Thymus (tissue), 11 donors: Measurements from ENCODE around the gene APOH. TPM values are rescaled to one million over a fixed set of nuclear protein-coding genes. Genes with fewer than 3 reads are reported as not detected.

Source experiments
- DNase-seq, 9 donors: peaks; one replicate each; pipeline ENCODE4 v3.0.0-alpha.2; 2013; ENCODE audit warnings: low spot score in 9 of 9, low read depth in 6 of 9, missing footprints in 1 of 9
- H3K27ac ChIP-seq, 2 donors: one replicate each; pipeline ENCODE4 v1.5.1; 2013; ENCODE audit warnings: control low read depth in 1 of 2, low read depth in 1 of 2, low read length in 1 of 2, mild to moderate bottlenecking in 1 of 2, moderate library complexity in 1 of 2
- H3K27me3 ChIP-seq, 2 donors: one replicate each; pipeline ENCODE4 v1.5.1; 2013; ENCODE audit warnings: low read length in 1 of 2; ENCODE audit not compliant: control insufficient read depth in 2 of 2, insufficient read depth in 1 of 2
- H3K36me3 ChIP-seq, 2 donors: one replicate each; pipeline ENCODE4 v1.5.1; 2013; ENCODE audit warnings: low read length in 1 of 2, mild to moderate bottlenecking in 1 of 2, moderate library complexity in 1 of 2; ENCODE audit not compliant: control insufficient read depth in 2 of 2, insufficient read depth in 2 of 2
- H3K4me1 ChIP-seq, 2 donors: one replicate each; pipeline ENCODE4 v1.5.1; 2013; ENCODE audit warnings: low read length in 2 of 2; ENCODE audit not compliant: control insufficient read depth in 2 of 2, insufficient read depth in 2 of 2
- H3K4me3 ChIP-seq, 2 donors: one replicate each; pipeline ENCODE4 v1.5.1; 2013; ENCODE audit warnings: low read length in 2 of 2, control low read depth in 1 of 2, mild to moderate bottlenecking in 1 of 2
- H3K9me3 ChIP-seq, 2 donors: one replicate each; pipeline ENCODE4 v1.5.1; 2013; ENCODE audit warnings: low read length in 1 of 2, mild to moderate bottlenecking in 1 of 2; ENCODE audit not compliant: control insufficient read depth in 2 of 2, insufficient read depth in 1 of 2
- WGBS: extraction: QIAGEN DNeasy Blood & Tissue Kit; methylation state at CpG from one replicate; pipeline ENCODE4 v1.1.7; 2013; 5-methylcytosine and 5-hydroxymethylcytosine counted together
- polyA plus RNA-seq: library from polyadenylated mRNA; stranded (reverse); fragments of 200-250 nt; gene quantifications from one replicate; pipeline ENCODE4 v1.2.3, GENCODE V29; 2013
- total RNA-seq: library from RNA; stranded (reverse); fragments of 120-200 nt; gene quantifications from one replicate; pipeline ENCODE4 v1.2.4, GENCODE V29; 2013
- donor health status: healthy.

Gene APOH
- total and polyA plus RNA-seq, 2 donors = 0.18 to 0.33 TPM

DNA sequence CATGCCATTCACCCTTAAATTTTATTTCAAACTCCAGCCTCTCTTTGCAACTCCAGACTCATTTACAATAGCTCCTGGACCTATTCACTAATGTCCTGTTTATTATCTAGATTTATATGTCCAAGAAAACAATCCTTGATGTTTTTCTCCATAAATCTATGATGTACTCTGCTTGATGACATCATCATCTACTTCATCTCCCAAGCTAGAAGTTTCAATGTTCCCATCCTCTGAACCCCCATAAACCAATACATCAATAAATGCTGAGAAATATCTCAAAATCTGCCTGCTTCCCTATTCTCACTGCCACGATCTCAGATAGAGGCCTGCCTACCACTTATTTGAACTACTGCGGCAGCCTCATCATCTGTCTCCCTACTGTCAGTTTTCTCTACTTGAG is 41.5 kb downstream of the APOH start:
- no peak overlapping the region for H3K4me3 ChIP-seq
- 93% methylated on average over 2 of the region's 2 CpGs for WGBS
- H3K27ac ChIP-seq = no peak overlapping the region
- H3K27me3 ChIP-seq = no peaks in the 10 kb centered on the region
- no peaks in the 10 kb centered on the region for H3K36me3 ChIP-seq
- DNase-seq = no peak
- no peaks in the 10 kb centered on the region for H3K9me3 ChIP-seq
- H3K4me1 ChIP-seq = peaks cover 7 to 13% of the 10 kb centered on the region in 2 donors

DNA sequence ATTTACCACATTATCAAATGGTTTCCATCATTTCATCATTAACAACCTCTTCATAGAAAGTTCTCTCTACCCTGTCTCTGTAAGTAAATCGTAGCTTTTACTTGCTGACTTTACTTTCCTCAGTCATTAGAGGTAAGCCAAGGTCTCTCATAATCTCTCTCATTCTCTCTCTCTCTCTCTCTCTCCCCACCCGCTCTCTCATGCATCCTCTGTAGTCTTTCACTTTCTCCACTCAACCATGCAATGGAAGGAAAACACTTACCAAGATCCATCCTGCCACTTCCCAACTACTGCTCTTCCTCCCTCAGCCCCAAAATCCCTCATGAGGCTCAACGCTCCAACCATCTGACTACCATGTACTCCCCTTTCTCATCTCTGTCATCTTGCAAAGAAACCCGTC is 43.4 kb downstream of the APOH start:
- WGBS = 97% methylated on average over 4 of the region's 4 CpGs
- Histone ChIP-seq H3K4me1 (peaks cover under 1 to 1% of the 10 kb centered on the region in 2 donors), H3K27ac (no peak overlapping the region), H3K4me3 (no peak overlapping the region), H3K9me3 (no peaks in the 10 kb centered on the region), H3K27me3 (no peaks in the 10 kb centered on the region), H3K36me3 (no peaks in the 10 kb centered on the region)
- no peak for DNase-seq

GRCh38 chr17:66184392-66184791 is 44.8 kb downstream of the APOH start:
- no peaks in the 10 kb centered on the region for H3K27me3 ChIP-seq
- no peaks in the 10 kb centered on the region for H3K9me3 ChIP-seq
- H3K36me3 ChIP-seq = no peaks in the 10 kb centered on the region
- 99% methylated on average over 1 of the region's 1 CpG for WGBS
- DNase-seq = no peak
- H3K4me3 ChIP-seq = no peak overlapping the region
- no peak overlapping the region for H3K27ac ChIP-seq
- H3K4me1 ChIP-seq = no peaks in the 10 kb centered on the region

DNA sequence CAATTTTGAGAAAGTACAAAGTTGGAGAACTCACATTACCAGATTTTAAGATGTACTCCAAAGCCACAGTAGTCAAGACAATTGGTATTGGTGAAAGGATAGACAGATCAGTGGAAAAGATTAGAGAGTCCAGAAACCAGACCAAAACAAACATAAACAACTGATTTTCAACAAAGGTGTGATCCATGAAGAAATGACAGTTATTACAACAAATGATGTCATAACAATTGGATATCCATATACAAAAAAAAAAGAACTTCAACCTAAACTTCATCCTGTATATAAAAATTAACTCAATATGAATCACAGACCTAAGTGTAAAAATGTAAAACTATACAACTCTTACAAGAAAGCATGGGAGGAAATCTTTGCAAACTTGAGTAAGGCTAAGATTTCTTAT is 45.7 kb downstream of the APOH start:
- H3K36me3 ChIP-seq = no peaks in the 10 kb centered on the region
- no peak overlapping the region for H3K27ac ChIP-seq
- no peaks in the 10 kb centered on the region for H3K9me3 ChIP-seq
- no peaks in the 10 kb centered on the region for H3K27me3 ChIP-seq
- H3K4me3 ChIP-seq = no peak overlapping the region
- no peak for DNase-seq
- H3K4me1 ChIP-seq = no peaks in the 10 kb centered on the region

- Histone ChIP-seq H3K27ac (no peak overlapping the region), H3K4me1 (no peaks in the 10 kb centered on the region), H3K9me3 (no peaks in the 10 kb centered on the region), H3K36me3 (no peaks in the 10 kb centered on the region), H3K4me3 (no peak overlapping the region), H3K27me3 (no peaks in the 10 kb centered on the region)
- WGBS = 96% methylated on average over 4 of the region's 4 CpGs
- no peak for DNase-seq
Measured at GRCh38 chr17:66178642-66179041, 50.6 kb downstream of the APOH start.

DNA sequence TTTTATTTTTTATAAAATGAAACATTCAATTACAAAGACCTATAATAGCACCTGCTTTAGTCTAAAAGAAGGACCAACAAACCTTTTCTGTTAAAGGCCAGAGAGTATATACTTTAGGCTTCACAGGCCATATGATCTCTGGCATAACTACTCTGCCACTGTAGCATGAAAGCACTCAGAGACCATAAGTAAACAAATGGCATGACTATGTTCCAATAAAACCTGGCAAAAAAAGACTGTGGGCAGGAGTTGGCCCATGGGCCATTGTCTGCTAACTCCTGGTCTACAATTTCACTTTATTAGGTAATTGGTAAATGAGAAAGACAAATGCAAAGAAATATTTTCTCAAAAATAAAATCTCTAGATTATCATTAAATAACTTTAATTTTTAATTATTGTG is 52.2 kb downstream of the APOH start:
- Histone ChIP-seq H3K4me3 (no peak overlapping the region), H3K27me3 (no peaks in the 10 kb centered on the region), H3K36me3 (no peaks in the 10 kb centered on the region), H3K4me1 (no peaks in the 10 kb centered on the region), H3K9me3 (no peaks in the 10 kb centered on the region), H3K27ac (no peak overlapping the region)
- DNase-seq = no peak

- Histone ChIP-seq H3K36me3 (no peaks in the 10 kb centered on the region), H3K4me3 (no peak overlapping the region), H3K27ac (no peak overlapping the region), H3K27me3 (no peaks in the 10 kb centered on the region), H3K9me3 (no peaks in the 10 kb centered on the region), H3K4me1 (no peaks in the 10 kb centered on the region)
- no peak for DNase-seq
- WGBS = 93% methylated on average over 1 of the region's 1 CpG
Measured at GRCh38 chr17:66175892-66176291, 53.3 kb downstream of the APOH start.

DNA sequence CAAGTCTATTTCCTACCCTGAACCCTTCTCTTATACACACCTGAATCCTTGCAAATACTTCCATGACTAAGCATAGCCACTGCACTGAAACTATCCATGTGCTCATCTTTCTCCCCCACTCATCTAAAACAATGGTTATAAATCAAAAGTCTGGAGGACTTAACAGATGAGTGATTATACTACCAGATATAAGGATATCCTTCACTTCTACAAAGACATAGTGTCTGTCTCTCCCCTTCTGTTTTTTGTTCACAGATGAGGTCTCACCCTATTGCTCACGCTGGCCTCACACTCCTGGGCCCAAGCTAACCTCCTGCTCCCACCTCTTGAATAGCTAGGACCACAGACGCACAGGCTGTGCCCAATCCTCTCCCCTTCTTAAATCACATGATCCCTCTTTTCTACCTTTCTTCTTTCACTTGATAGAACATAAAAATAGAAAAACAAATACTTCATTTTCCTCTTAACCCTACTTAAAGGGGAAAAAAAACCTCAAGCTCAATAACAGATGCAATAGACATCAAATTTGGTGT is 56.5 kb downstream of the APOH start:
- no peak for DNase-seq
- H3K36me3 ChIP-seq = no peaks in the 10 kb centered on the region
- no peak overlapping the region for H3K4me3 ChIP-seq
- no peak overlapping the region for H3K27ac ChIP-seq
- H3K9me3 ChIP-seq = no peaks in the 10 kb centered on the region
- WGBS = 96% methylated on average over 2 of the region's 2 CpGs
- H3K4me1 ChIP-seq = no peaks in the 10 kb centered on the region
- H3K27me3 ChIP-seq = no peaks in the 10 kb centered on the region

GRCh38 chr17:66172144-66172543 is 57.1 kb downstream of the APOH start:
- Histone ChIP-seq H3K4me3 (no peak overlapping the region), H3K36me3 (no peaks in the 10 kb centered on the region), H3K27me3 (no peaks in the 10 kb centered on the region), H3K9me3 (no peaks in the 10 kb centered on the region), H3K4me1 (no peaks in the 10 kb centered on the region), H3K27ac (no peak overlapping the region)
- 95% methylated on average over 5 of the region's 5 CpGs for WGBS
- no peak for DNase-seq

GRCh38 chr17:66171692-66172091 is 57.5 kb downstream of the APOH start:
- DNase-seq = no peak
- Histone ChIP-seq H3K9me3 (no peaks in the 10 kb centered on the region), H3K4me3 (no peak overlapping the region), H3K36me3 (no peaks in the 10 kb centered on the region), H3K4me1 (no peaks in the 10 kb centered on the region), H3K27me3 (no peaks in the 10 kb centered on the region), H3K27ac (no peak overlapping the region)
- 90% methylated on average over 3 of the region's 3 CpGs for WGBS
